SKM-1 (cell line): ENCODE data around the gene ARID2.

Source experiments
- DNase-seq: peaks from one replicate; lab custom pipeline; 2025; ENCODE audit not compliant: unreplicated experiment; lab: John Stamatoyannopoulos, UW

The ARID2 gene

GRCh38 chr12:45915405-45915804, 185.9 kb downstream of the ARID2 start:
- DNase-seq, result no peak

GRCh38 chr12:45918818-45919217, 189.3 kb downstream of the ARID2 start:
- DNase-seq, result no peak

GRCh38 chr12:45928309-45928708, 198.8 kb downstream of the ARID2 start:
- no peak for DNase-seq

- DNase-seq, result no peak
Observed at GRCh38 chr12:45930369-45930768, 200.9 kb downstream of the ARID2 start.

GRCh38 chr12:45933504-45933903, 204.0 kb downstream of the ARID2 start:
- no peak for DNase-seq

- DNase-seq, result no peak
Observed at GRCh38 chr12:45934956-45935355, 205.4 kb downstream of the ARID2 start.

GRCh38 chr12:45938566-45938965, 209.1 kb downstream of the ARID2 start:
- no peak for DNase-seq

GRCh38 chr12:45939759-45940158, 210.3 kb downstream of the ARID2 start:
- DNase-seq, result no peak

- no peak for DNase-seq
Observed at GRCh38 chr12:45944771-45945170, 215.3 kb downstream of the ARID2 start.

- DNase-seq, result no peak
Observed at GRCh38 chr12:45946435-45946834, 216.9 kb downstream of the ARID2 start.

GRCh38 chr12:45948546-45948945, 219.0 kb downstream of the ARID2 start:
- no peak for DNase-seq
